Neuronal stem cell (in vitro differentiated cells): Measurements from ENCODE around the gene TM4SF1.

ENCODE experiments used
- DNase-seq: peaks from one replicate; pipeline ENCODE4 v3.0.0-alpha.2; 2013; ENCODE audit warnings: low spot score
- H2AFZ ChIP-seq: one replicate; pipeline ENCODE4 v1.6.1; 2013; ENCODE audit warnings: mild to moderate bottlenecking, low read length, inconsistent platforms
- H2AK5ac ChIP-seq: 2 replicates; pipeline ENCODE4 v1.6.1; 2013; ENCODE audit warnings: low read depth, mild to moderate bottlenecking, inconsistent platforms, low read length, moderate library complexity, mixed read lengths
- H2BK120ac ChIP-seq: 2 replicates; pipeline ENCODE4 v1.6.1; 2013; ENCODE audit warnings: low read depth, mild to moderate bottlenecking, inconsistent platforms, low read length, moderate library complexity, mixed read lengths
- H2BK12ac ChIP-seq: one replicate; pipeline ENCODE4 v1.6.1; 2013; ENCODE audit warnings: low read length, inconsistent platforms
- H2BK15ac ChIP-seq: 2 replicates; pipeline ENCODE4 v1.6.1; 2013; ENCODE audit warnings: mild to moderate bottlenecking, low read length, inconsistent platforms, mixed read lengths
- H2BK5ac ChIP-seq: one replicate; pipeline ENCODE4 v1.6.1; 2013; ENCODE audit warnings: inconsistent platforms, mild to moderate bottlenecking, low read length, moderate library complexity
- H3K14ac ChIP-seq: one replicate; pipeline ENCODE4 v1.6.1; 2013; ENCODE audit warnings: low read length, inconsistent platforms
- H3K18ac ChIP-seq: 2 replicates; pipeline ENCODE4 v1.6.1; 2013; ENCODE audit warnings: low read length, inconsistent platforms
- H3K23ac ChIP-seq: 2 replicates; pipeline ENCODE4 v1.6.1; 2013; ENCODE audit warnings: low read depth, mild to moderate bottlenecking, mixed read lengths, low read length, inconsistent platforms; ENCODE audit not compliant: poor library complexity
- H3K27ac ChIP-seq: replicated peaks from 3 replicates; pipeline ENCODE4 v1.5.1; 2013; ENCODE audit warnings: low read length, inconsistent platforms
- H3K27me3 ChIP-seq, 3 experiments: 2 replicates each; pipeline ENCODE4 v1.6.1; 2013; ENCODE audit warnings: low read length in 3 of 3, mild to moderate bottlenecking in 2 of 3, inconsistent platforms in 1 of 3, low read depth in 1 of 3, mixed read lengths in 1 of 3, moderate library complexity in 1 of 3; ENCODE audit not compliant: control insufficient read depth in 3 of 3, insufficient read depth in 3 of 3
- H3K36me3 ChIP-seq, 2 donors: replicated peaks in 1 of 2; 2 replicates each; pipeline ENCODE4 v1.6.1; 2013; ENCODE audit warnings: low read length in 2 of 2; ENCODE audit not compliant: control insufficient read depth in 2 of 2, insufficient read depth in 2 of 2
- H3K4ac ChIP-seq: 2 replicates; pipeline ENCODE4 v1.6.1; 2013; ENCODE audit warnings: inconsistent platforms, mild to moderate bottlenecking, low read length, moderate library complexity
- H3K4me1 ChIP-seq, 2 donors: 1 replicate in 1 of 2; 2 replicates in 1 of 2; pipeline ENCODE4 v1.6.1; 2013; ENCODE audit warnings: low read length in 2 of 2, low read depth in 1 of 2; ENCODE audit not compliant: control insufficient read depth in 2 of 2, insufficient read depth in 1 of 2
- H3K4me2 ChIP-seq: one replicate; pipeline ENCODE4 v1.6.1; 2013; ENCODE audit warnings: mild to moderate bottlenecking, low read length, inconsistent platforms; ENCODE audit not compliant: insufficient read depth, poor library complexity, severe bottlenecking
- H3K4me3 ChIP-seq, 2 donors: 2 replicates each; pipeline ENCODE4 v1.5.1; 2013; ENCODE audit warnings: low read length in 2 of 2, mild to moderate bottlenecking in 2 of 2, inconsistent platforms in 1 of 2, moderate library complexity in 1 of 2
- H3K79me1 ChIP-seq: one replicate; pipeline ENCODE4 v1.6.1; 2013; ENCODE audit warnings: low read depth, mild to moderate bottlenecking, inconsistent platforms, low read length, moderate library complexity
- H3K9ac ChIP-seq: one replicate; pipeline ENCODE4 v1.6.1; 2013; ENCODE audit warnings: mild to moderate bottlenecking, low read depth, low read length, inconsistent platforms; ENCODE audit not compliant: poor library complexity
- H3K9me3 ChIP-seq, 2 donors: replicated peaks in 1 of 2; 2 replicates each; pipeline versions ENCODE3 to v1.6.1; 2013; ENCODE audit warnings: low read length in 2 of 2, mild to moderate bottlenecking in 2 of 2, inconsistent platforms in 1 of 2, low read depth in 1 of 2, mixed read lengths in 1 of 2, moderate library complexity in 1 of 2; ENCODE audit not compliant: control insufficient read depth in 2 of 2, insufficient read depth in 1 of 2
- H4K8ac ChIP-seq: one replicate; pipeline ENCODE4 v1.6.1; 2013; ENCODE audit warnings: low read depth, mild to moderate bottlenecking, inconsistent platforms, low read length, moderate library complexity
- H4K91ac ChIP-seq: one replicate; pipeline ENCODE4 v1.6.1; 2013; ENCODE audit warnings: low read length, low read depth, mild to moderate bottlenecking, inconsistent platforms; ENCODE audit not compliant: poor library complexity
- WGBS, 2 donors: extraction: QIAGEN DNeasy Blood & Tissue Kit; methylation state at CpG; one replicate each; pipeline ENCODE4 v1.1.7; 2013; ENCODE audit warnings: missing lambda C conversion rate in 2 of 2, mixed read lengths in 1 of 2; ENCODE audit not compliant: insufficient read length in 2 of 2, insufficient replicate concordance in 1 of 2; ENCODE audit errors: extremely low coverage in 2 of 2; 5-methylcytosine and 5-hydroxymethylcytosine counted together

Gene TM4SF1

DNA sequence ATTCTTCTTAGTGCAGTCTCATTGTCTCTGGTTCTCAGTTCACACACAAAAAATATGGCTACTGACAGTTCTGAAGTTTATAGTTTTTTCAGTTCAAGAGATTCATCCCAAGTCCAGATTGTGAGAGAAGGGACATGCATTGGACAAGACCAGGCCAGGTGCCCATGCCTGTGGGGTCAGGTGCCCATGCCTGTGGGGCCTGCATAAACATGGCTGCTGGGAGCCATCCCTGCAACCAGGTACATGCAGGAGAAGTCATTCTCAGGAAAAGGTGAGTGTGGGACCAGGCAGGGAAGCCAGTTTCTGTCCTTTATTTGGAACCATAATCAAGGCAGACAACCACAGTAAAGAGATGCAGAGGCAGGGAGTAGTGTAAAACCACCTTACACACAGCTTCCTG, 6.3 kb upstream of the TM4SF1 start:
- Histone ChIP-seq H4K8ac (no peak overlapping the region), H3K4me1 (peaks cover 0 to 11% of the 10 kb centered on the region in 2 donors), H4K91ac (no peak overlapping the region), H3K4ac (no peak overlapping the region), H2BK120ac (no peak overlapping the region), H3K4me2 (no peak overlapping the region), H3K9me3 (no peaks in the 10 kb centered on the region), H3K23ac (no peak overlapping the region), H2AFZ (no peak overlapping the region), H2BK15ac (no peak overlapping the region), H2BK5ac (no peak overlapping the region), H3K9ac (no peak overlapping the region), H3K18ac (peak overlapping the region; percentile 62), H3K27me3 (no peaks in the 10 kb centered on the region), H3K4me3 (no peak overlapping the region), H3K36me3 (no peaks in the 10 kb centered on the region), H3K27ac (no peak overlapping the region), H2AK5ac (peak overlapping the region; percentile 24), H3K79me1 (no peaks in the 10 kb centered on the region), H2BK12ac (no peak overlapping the region), H3K14ac (no peak overlapping the region)
- no peak for DNase-seq

GRCh38 chr3:149382518-149382917, 5.1 kb upstream of the TM4SF1 start:
- no peak overlapping the region for H3K4me3 ChIP-seq
- no peaks in the 10 kb centered on the region for H3K27me3 ChIP-seq
- no peak overlapping the region for H3K14ac ChIP-seq
- no peak overlapping the region for H4K91ac ChIP-seq
- peak overlapping the region; percentile 56 for H2BK5ac ChIP-seq
- no peak overlapping the region for H3K4me2 ChIP-seq
- no peaks in the 10 kb centered on the region for H3K36me3 ChIP-seq
- WGBS, 2 donors: no CpG with 5 or more reads among the region's 6 CpGs
- peak overlapping the region; percentile 10 for H3K9ac ChIP-seq
- H3K9me3 ChIP-seq: no peaks in the 10 kb centered on the region
- H4K8ac ChIP-seq: no peak overlapping the region
- no peak overlapping the region for H2BK15ac ChIP-seq
- no peak overlapping the region for H2BK120ac ChIP-seq
- no peaks in the 10 kb centered on the region for H3K79me1 ChIP-seq
- H3K23ac ChIP-seq: peak overlapping the region; percentile 83
- DNase-seq: no peak
- no peak overlapping the region for H3K27ac ChIP-seq
- H2BK12ac ChIP-seq: no peak overlapping the region
- no peak overlapping the region for H3K4ac ChIP-seq
- no peak overlapping the region for H3K18ac ChIP-seq
- peaks cover 0 to 11% of the 10 kb centered on the region in 2 donors for H3K4me1 ChIP-seq
- no peak overlapping the region for H2AFZ ChIP-seq
- H2AK5ac ChIP-seq: no peak overlapping the region

DNA sequence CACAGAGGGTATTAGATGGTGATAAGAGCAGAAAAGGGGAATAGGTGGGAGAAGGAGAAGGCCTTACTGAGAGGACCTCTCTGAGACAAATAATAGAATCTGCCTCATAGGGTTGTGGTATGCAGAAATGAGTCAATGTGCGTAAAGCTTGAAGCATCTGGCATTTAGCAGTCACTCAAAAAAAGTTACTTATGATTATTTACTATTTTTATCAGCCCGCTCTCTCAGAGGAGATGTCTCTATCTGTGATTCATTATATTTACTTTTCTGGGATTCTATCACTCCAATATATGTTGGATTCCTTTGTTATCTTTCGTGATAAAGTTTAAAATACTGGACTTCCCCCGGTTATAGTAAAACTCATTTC, 4.6 kb upstream of the TM4SF1 start:
- H2AK5ac ChIP-seq: no peak overlapping the region
- no peak overlapping the region for H2BK120ac ChIP-seq
- H3K9me3 ChIP-seq: no peaks in the 10 kb centered on the region
- no peak overlapping the region for H3K4ac ChIP-seq
- no peak overlapping the region for H3K14ac ChIP-seq
- DNase-seq: no peak
- no peaks in the 10 kb centered on the region for H3K27me3 ChIP-seq
- no peaks in the 10 kb centered on the region for H3K79me1 ChIP-seq
- no peak overlapping the region for H2BK15ac ChIP-seq
- no peak overlapping the region for H2BK5ac ChIP-seq
- no peak overlapping the region for H3K4me3 ChIP-seq
- H2BK12ac ChIP-seq: no peak overlapping the region
- H3K4me1 ChIP-seq: peaks cover 0 to 11% of the 10 kb centered on the region in 2 donors
- H4K8ac ChIP-seq: no peak overlapping the region
- H4K91ac ChIP-seq: no peak overlapping the region
- no peak overlapping the region for H3K27ac ChIP-seq
- H3K18ac ChIP-seq: no peak overlapping the region
- WGBS, 2 donors: no CpG with 5 or more reads among the region's 4 CpGs
- H3K9ac ChIP-seq: no peak overlapping the region
- H3K23ac ChIP-seq: no peak overlapping the region
- H3K36me3 ChIP-seq: no peaks in the 10 kb centered on the region
- no peak overlapping the region for H3K4me2 ChIP-seq
- H2AFZ ChIP-seq: no peak overlapping the region

DNA sequence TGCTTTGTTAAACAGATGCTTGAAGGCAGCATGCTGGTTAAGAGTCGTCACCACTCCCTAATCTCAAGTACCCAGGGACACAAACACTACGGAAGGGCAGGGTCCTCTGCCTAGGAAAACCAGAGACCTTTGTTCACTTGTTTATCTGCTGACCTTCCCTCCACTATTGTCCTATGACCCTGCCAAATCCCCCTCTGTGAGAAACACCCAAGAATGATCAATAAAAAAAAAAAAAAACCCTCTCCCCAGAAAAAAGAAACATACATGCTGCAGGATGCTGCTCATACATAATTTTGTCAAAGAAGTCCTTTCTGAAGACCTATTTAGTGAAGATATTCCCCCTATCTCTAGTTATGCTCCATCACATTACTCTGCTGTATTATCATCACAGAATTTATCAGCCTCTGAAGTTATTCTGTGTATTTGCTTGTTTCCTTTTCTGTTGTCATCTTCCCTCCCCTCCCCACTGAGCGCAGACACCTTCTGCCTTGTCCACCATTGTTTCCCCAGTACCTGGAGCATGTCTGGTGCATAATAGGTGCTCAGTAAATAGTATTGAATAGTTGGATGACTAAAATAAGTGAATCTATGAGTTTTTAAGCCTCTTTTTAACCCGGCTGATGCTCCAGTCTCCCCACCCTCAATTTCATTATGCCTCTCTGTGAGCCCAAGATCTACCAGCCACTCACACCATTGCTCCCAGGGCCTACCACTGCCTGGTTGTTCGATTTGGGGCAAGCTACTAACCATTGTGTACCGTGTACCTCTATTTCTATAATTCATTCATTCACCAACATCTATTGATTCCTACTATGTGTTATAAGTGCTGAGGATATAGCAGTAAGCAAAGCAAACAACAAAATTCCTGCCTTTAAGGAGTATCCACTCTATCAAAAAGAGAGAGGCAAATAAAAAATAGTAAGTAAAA, 4.0 kb upstream of the TM4SF1 start:
- Histone ChIP-seq H3K4me2 (no peak overlapping the region), H3K27ac (no peak overlapping the region), H2BK120ac (no peak overlapping the region), H4K91ac (no peak overlapping the region), H3K23ac (no peak overlapping the region), H3K79me1 (no peaks in the 10 kb centered on the region), H3K27me3 (no peaks in the 10 kb centered on the region), H2BK15ac (no peak overlapping the region), H2AFZ (no peak overlapping the region), H4K8ac (no peak overlapping the region), H3K9ac (no peak overlapping the region), H3K4me1 (peaks cover 0 to 6% of the 10 kb centered on the region in 2 donors), H2BK12ac (no peak overlapping the region), H2AK5ac (no peak overlapping the region), H3K36me3 (no peaks in the 10 kb centered on the region), H2BK5ac (no peak overlapping the region), H3K9me3 (no peaks in the 10 kb centered on the region), H3K18ac (no peak overlapping the region), H3K14ac (no peak overlapping the region), H3K4me3 (no peak overlapping the region), H3K4ac (no peak overlapping the region)
- DNase-seq: no peak
- no CpG with 5 or more reads among the region's 6 CpGs for WGBS, 2 donors
